ENCODE measurements around the gene GRM4. TPM values are rescaled to one million over a fixed set of nuclear protein-coding genes. Genes with fewer than 3 reads are reported as not detected.

GRM4 gene
- total RNA-seq, 1 donor from 2014 or later: 0.19 TPM

DNA sequence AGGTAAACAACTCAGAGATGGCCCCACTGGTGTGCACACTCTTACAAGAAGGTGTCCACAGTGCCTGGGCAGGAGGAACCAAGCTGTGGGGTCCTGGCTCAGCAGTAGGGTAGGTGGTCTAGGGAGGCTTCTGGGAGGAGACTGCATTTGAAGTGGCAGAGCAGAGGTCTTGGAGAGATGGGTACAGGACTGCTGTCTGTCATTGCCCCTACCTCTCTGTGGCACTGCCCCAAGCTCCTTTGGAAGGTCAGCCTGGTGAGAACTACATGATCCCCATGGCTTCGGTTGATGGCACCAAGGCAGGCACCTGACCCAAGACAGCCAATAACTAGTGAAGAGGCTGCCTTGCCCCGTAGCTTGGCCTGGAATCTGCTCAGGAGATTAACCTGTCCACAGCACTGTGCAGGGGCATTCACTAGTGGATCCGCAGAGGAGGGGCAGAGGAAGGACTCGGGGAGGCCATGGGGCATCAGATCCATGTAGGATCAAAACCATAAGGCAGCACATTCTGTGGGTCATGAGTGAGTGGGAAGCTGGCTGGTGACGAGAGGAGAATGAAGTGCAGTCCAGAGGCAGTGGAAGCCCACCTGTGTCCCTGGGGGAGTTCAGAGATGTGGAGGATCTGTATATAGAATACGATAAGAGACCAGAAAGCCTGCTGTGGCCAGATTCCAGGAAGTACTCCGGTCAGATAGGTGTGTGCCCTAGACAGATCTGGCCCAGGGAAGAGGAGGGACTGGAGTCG lies 162.0 kb downstream of the GRM4 start:
- DNase-seq (ENCODE audit: low read depth): no peak

DNA sequence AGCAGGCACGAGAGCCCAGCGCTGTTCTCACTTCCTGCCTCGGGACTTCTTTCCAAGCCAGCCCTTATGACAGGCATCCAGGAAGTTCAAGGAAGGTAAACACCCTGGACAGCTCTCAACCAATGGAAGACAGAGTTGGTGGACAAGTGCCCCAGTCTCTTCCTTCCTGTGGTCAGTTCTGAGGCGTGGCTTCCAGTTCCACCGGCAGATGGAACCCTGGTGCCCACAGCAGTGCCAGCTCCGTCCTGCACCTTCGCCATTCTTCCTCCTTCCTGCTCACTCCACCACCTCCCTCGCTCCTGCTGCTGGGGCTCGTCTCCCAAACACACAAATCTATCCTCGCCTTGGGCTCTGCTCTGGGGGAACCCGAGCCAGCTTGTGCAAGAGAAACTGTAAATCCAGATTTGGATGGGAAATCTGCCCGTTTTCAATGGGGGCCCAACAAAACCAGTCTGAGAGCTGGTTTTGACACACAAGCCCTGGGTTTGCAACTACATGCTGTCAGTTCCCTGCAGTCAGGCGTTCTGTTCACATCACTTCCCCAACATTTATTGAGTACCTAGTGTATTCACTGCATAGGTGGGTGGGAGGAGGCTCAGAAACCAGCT lies 162.7 kb downstream of the GRM4 start:
- DNase-seq (ENCODE audit: low read depth): no peak

GRCh38 chr6:33981861-33982260 lies 164.0 kb downstream of the GRM4 start:
- no peak for DNase-seq (ENCODE audit: low read depth)

GRCh38 chr6:33981421-33981820 lies 164.5 kb downstream of the GRM4 start:
- DNase-seq (ENCODE audit: low read depth): no peak

- DNase-seq (ENCODE audit: low read depth): no peak
Observed at GRCh38 chr6:33980176-33981175, 165.4 kb downstream of the GRM4 start.

DNA sequence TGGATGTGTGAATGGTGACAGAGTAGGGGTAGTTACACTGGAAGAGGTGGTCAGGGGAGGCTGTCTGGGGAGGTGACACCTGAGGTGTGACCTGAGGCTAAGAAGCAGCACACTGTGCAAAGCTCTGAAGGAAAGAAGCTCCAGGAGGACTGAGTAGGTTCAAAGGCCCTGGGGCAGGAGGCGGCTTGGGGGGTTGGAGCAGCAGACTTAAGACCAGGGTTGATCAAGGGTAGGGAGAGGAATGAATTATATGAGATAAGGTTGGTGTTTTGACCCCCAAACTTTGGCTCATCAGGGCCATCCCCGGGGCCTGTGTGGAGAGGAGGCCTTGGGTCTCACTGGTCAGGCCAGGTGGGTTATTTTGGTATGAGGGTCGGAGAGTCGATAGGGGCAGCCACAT lies 166.1 kb downstream of the GRM4 start:
- DNase-seq (ENCODE audit: low read depth): no peak

DNA sequence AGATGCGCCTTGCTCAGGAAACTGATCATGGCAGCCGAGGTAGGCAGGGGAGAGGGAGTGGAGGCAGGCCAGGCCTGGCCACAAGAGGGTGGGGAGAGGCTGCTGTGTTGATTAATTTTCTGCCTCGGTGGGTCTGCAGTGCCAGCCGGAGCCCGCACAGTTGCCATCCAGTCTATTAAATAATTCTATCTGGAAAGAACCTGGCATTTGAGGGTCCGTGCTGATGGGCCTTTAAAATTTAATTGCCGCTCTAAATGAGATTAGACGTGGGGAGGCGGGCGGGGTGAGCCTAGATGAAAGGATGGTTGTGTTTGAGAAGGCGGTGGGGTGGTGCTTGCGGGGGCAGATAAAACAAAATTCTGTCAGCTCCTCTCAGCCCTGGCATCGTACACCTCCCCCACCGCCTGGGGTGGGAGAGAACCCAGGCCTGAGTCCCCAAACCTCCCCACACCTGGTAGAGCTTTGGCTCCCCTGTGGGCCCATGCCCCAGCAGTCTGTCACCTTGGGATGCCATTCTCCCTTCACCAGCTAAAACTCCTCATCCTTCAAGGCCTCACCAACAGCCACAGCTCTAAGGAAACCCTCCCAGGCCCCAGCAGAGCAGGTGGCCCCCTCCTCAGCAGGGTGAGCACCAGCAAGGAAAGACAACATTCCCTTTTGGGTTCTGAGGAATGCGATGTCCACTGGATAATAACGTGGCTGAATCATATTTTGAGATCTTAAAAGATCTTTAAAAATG lies 167.3 kb downstream of the GRM4 start:
- DNase-seq (ENCODE audit: low read depth): no peak

GRCh38 chr6:33977606-33978411 lies 168.1 kb downstream of the GRM4 start:
- no peak for DNase-seq (ENCODE audit: low read depth)

DNA sequence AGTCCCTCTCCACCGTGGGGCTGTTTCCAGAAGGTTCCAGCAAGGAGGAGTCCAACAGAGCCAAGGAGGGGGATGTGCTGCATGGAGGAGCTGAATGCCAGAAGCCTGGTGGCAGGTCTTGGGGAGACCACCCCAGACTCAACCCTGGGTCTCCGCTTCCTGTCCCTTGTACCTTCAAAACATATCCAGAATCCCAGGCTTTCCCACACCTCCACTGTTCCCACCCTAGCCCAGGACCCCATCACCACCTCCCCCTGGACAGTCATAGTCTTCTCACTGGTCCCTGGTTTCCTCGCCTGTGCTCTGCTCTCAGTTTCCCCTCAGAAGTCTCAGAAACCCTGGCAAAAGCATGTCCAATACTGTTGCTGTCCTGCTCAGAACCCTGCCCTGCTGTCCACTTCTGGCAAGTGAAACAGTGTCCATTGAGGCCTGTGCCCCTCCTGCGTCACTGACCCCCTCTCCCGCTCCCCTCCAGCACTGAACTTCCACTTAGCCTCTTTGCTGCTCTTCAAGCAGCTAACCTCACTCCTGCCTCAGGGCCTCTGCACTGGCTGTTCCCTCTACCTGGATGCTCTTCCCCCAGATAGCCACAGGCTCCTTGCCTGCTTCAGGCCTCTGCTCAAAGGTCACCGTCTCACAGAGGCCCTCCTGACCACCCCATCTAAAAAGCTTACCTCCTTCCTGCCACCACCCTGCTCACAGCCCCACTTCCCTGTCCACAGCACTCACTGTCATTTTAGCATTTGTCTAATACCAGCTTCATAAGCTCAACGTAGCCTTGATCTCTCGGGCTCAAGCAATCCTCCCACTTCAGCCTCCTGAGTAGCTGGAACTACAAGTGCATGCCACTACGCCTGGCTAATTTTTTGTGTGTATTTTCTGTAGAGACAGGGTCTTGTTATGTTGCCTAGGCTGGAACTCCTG lies 169.2 kb downstream of the GRM4 start:
- DNase-seq (ENCODE audit: low read depth): no peak

DNA sequence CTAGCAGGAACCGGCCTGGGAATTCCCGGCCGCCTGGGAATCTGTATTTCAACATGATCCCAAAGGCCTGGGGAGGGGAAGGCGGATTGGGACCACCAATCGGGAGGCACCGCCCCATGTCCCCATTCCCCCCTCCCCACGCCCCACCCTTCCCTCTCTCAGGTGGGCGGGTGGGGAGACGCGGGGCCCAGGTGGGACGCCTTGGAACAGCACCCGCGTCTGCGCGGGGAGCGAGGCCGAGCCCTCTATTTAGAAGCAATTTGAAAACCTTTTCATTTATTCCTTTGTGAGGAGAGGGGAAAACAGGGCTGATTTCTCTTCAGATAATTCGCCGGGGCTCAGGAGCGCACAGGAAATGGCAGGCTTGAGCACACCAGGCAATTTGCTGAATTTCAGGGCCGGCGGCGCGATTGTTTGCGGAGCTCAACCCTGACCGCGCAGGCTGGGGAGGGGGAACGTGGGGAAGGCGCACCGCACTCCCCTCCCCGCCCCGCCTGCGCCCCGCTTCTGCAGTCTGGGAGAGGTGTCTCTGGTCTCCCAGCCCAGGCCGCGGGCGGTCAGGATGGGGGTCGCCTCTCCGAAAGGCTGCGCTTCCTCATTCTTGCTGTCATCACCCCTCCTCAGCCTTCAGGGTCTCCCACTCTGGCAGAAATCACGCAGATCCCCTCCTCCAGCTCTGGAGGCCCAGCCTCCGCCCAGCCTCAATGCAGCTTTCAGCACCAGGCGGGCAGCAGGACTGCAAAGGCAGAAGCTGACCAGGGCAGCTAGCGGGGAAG lies 170.0 kb downstream of the GRM4 start:
- DNase-seq (ENCODE audit: low read depth): no peak

GRCh38 chr6:33974471-33974870 lies 171.4 kb downstream of the GRM4 start:
- DNase-seq (ENCODE audit: low read depth): no peak

DNA sequence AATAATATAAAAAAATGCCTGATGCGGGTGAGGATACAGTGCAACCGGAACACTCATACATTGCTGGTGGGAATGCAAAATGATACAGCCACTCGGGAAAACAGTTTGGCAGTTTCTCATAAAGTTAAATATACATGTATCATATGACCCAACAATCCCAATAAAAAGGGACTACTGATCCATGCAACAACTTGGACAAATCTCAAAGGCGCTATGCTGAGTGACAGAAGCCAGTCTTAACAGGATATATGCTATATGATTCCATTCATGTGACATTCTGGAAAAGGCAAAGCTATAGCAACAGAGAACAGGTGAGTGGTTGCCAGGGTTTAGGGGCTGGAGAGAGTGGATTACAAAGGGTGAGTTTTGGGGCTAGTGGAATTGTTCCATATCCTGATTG lies 171.9 kb downstream of the GRM4 start:
- DNase-seq (ENCODE audit: low read depth): no peak

DNA sequence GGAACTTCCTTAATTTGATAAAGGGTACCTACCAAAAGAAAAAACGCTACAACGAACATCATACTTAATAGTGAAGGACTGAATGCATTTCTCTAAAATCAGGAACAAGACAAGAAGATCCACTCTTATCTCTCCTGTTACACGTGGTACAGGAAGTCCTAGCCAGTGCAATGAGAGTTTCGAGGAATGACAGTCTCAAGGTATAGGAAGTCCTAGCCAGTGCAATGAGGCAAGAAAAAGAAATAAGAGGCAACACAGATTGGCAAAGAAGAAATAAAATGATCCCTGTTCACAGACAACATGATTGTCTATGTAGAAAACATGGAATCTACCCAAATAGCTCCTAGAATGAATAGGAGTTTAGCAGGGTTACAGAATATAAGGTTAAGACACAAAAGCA lies 174.3 kb downstream of the GRM4 start:
- no peak for DNase-seq (ENCODE audit: low read depth)

MicroRNA genes within 50 kb of the gene (microRNA counts, 767-probe panel; counts per million panel counts)
- not detected for microRNA hsa-miR-1275

Small RNAs within 50 kb of the gene (microRNA-seq; reads per million reads assigned to microRNA genes)
- gene MIR1275: not detected

Other genes with a start within 250 kb of the GRM4 start
- gene HMGA1, start 90.8 kb upstream of the GRM4 start, total RNA-seq: 30.4 and 37.5 TPM in 2 replicates
- 21.6 and 25.5 TPM in 2 replicates for gene SMIM29, start 102.9 kb upstream of the GRM4 start, total RNA-seq
- 39.6 and 45.9 TPM in 2 replicates for gene NUDT3, start 246.6 kb upstream of the GRM4 start, total RNA-seq